GM23248 (cell line): ENCODE measurements around the gene DHH.
"Not testable (repeated sequence)": the region's sequence is repeated elsewhere in the genome, so short reads cannot be mapped to it uniquely, and the experiment has no call there.

Experiments
- EZH2 ChIP-seq: fragments of 200-600 bp; sonication (generic); IDR thresholded peaks from 2 replicates; pipeline ENCODE4 v1.6.1; 2018; ENCODE audit warnings: antibody characterized with exemption, mild to moderate bottlenecking; ENCODE audit not compliant: insufficient read depth, poor library complexity, severe bottlenecking
- EZH2phosphoT487 ChIP-seq: fragments of 200-600 bp; sonication (generic); IDR thresholded peaks from 2 replicates; pipeline ENCODE4 v1.6.1; 2018; ENCODE audit warnings: antibody characterized with exemption, moderate library complexity, mild to moderate bottlenecking, low read depth; ENCODE audit not compliant: insufficient read depth

GRCh38 chr12:49061916-49062315 lies 32.7 kb downstream of the DHH start:
- not testable (repeated sequence) for TF ChIP-seq EZH2, EZH2phosphoT487
